ENCODE data around the gene KPNA1. TPM values are rescaled to one million over a fixed set of nuclear protein-coding genes. Genes with fewer than 3 reads are reported as not detected.

Gene KPNA1
- total and polyA plus RNA-seq, 2 of the 13 experiments (the other 11 are each of a cell fraction or from before 2014, with no cell fraction given): 15.4 to 30.0 TPM

DNA sequence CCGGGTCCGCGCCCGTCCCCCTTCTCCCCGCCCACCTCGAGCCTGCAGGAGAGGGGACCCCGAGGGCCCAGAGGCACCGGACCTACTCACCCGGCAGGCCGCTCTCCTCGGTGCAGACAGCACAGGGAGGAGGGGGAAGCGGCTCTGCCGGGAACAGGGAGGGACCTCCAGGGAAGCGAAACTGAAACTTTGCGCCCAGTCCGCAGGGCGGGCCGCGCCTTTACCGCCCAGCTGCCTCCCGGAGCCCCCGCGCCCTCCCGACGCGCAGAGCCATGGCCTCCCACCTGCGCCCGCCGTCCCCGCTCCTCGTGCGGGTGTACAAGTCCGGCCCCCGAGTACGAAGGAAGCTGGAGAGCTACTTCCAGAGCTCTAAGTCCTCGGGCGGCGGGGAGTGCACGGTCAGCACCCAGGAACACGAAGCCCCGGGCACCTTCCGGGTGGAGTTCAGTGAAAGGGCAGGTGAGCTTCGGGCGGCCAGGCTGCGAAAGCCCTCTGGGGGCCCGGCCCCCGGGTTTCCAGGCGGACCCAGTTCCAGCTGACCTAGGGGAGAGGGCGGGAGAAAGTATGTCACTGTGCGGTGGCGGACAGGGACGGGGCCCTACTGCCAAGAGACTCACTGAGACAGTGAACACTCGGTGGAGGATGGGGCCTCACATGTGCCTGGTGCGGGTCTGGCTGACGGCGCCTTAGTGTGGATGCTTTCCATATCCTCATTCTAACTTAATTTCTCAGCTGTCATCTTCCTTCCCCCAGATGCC, 49.6 kb upstream of the KPNA1 start, which contains the start of the genes DTX3L and PARP9 (continued):
- TF ChIP-seq, protein P1, sequence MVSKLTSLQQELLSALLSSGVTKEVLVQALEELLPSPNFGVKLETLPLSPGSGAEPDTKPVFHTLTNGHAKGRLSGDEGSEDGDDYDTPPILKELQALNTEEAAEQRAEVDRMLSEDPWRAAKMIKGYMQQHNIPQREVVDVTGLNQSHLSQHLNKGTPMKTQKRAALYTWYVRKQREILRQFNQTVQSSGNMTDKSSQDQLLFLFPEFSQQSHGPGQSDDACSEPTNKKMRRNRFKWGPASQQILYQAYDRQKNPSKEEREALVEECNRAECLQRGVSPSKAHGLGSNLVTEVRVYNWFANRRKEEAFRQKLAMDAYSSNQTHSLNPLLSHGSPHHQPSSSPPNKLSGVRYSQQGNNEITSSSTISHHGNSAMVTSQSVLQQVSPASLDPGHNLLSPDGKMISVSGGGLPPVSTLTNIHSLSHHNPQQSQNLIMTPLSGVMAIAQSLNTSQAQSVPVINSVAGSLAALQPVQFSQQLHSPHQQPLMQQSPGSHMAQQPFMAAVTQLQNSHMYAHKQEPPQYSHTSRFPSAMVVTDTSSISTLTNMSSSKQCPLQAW (CRISPR knock-in tag; IDR thresholded peaks at IDR 0.05): no peak
- TF ChIP-seq FOXJ3 (CRISPR knock-in tag; IDR thresholded peaks at IDR 0.05; ENCODE audit: borderline replicate concordance): no peak
- TF ChIP-seq, protein P2, sequence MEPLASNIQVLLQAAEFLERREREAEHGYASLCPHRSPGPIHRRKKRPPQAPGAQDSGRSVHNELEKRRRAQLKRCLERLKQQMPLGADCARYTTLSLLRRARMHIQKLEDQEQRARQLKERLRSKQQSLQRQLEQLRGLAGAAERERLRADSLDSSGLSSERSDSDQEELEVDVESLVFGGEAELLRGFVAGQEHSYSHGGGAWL (CRISPR knock-in tag; IDR thresholded peaks at IDR 0.05): peak; percentile 75
- no peak for TF ChIP-seq RBM22 (optimal IDR thresholded peaks at IDR 0.05; ENCODE audit: low read length)
- TF ChIP-seq, protein P3, sequence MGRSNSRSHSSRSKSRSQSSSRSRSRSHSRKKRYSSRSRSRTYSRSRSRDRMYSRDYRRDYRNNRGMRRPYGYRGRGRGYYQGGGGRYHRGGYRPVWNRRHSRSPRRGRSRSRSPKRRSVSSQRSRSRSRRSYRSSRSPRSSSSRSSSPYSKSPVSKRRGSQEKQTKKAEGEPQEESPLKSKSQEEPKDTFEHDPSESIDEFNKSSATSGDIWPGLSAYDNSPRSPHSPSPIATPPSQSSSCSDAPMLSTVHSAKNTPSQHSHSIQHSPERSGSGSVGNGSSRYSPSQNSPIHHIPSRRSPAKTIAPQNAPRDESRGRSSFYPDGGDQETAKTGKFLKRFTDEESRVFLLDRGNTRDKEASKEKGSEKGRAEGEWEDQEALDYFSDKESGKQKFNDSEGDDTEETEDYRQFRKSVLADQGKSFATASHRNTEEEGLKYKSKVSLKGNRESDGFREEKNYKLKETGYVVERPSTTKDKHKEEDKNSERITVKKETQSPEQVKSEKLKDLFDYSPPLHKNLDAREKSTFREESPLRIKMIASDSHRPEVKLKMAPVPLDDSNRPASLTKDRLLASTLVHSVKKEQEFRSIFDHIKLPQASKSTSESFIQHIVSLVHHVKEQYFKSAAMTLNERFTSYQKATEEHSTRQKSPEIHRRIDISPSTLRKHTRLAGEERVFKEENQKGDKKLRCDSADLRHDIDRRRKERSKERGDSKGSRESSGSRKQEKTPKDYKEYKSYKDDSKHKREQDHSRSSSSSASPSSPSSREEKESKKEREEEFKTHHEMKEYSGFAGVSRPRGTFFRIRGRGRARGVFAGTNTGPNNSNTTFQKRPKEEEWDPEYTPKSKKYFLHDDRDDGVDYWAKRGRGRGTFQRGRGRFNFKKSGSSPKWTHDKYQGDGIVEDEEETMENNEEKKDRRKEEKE (IDR thresholded peaks at IDR 0.05): no peak
- peak; percentile 80; the same call in 1 of the 2 replicates for TF ChIP-seq HES4 (CRISPR knock-in tag; IDR thresholded peaks at IDR 0.05; ENCODE audit: borderline replicate concordance)
- no peak for TF ChIP-seq SIN3B (IDR thresholded peaks at IDR 0.05; ENCODE audit: low read length)
- TF ChIP-seq ZNF83 (CRISPR knock-in tag; IDR thresholded peaks at IDR 0.05; ENCODE audit: borderline replicate concordance): no peak
- no peak for TF ChIP-seq ISX (CRISPR knock-in tag; conservative IDR thresholded peaks at IDR 0.05)
- TF ChIP-seq NFE2L2 (IDR thresholded peaks at IDR 0.05; ENCODE audit: low read length): no peak
- TF ChIP-seq, protein P4, sequence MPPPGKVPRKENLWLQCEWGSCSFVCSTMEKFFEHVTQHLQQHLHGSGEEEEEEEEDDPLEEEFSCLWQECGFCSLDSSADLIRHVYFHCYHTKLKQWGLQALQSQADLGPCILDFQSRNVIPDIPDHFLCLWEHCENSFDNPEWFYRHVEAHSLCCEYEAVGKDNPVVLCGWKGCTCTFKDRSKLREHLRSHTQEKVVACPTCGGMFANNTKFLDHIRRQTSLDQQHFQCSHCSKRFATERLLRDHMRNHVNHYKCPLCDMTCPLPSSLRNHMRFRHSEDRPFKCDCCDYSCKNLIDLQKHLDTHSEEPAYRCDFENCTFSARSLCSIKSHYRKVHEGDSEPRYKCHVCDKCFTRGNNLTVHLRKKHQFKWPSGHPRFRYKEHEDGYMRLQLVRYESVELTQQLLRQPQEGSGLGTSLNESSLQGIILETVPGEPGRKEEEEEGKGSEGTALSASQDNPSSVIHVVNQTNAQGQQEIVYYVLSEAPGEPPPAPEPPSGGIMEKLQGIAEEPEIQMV (CRISPR knock-in tag; IDR thresholded peaks at IDR 0.05; ENCODE audit: low read depth): no peak; the same call in 1 of the 2 replicates
- TF ChIP-seq ZNF101 (CRISPR knock-in tag; IDR thresholded peaks at IDR 0.05; ENCODE audit: borderline replicate concordance, low read depth): no peak
- no peak for TF ChIP-seq ZNF660 (CRISPR knock-in tag; IDR thresholded peaks at IDR 0.05; ENCODE audit: borderline replicate concordance, low read depth)
- TF ChIP-seq, protein P5, sequence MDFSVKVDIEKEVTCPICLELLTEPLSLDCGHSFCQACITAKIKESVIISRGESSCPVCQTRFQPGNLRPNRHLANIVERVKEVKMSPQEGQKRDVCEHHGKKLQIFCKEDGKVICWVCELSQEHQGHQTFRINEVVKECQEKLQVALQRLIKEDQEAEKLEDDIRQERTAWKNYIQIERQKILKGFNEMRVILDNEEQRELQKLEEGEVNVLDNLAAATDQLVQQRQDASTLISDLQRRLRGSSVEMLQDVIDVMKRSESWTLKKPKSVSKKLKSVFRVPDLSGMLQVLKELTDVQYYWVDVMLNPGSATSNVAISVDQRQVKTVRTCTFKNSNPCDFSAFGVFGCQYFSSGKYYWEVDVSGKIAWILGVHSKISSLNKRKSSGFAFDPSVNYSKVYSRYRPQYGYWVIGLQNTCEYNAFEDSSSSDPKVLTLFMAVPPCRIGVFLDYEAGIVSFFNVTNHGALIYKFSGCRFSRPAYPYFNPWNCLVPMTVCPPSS (IDR thresholded peaks at IDR 0.05): no peak
- TF ChIP-seq, protein P6, sequence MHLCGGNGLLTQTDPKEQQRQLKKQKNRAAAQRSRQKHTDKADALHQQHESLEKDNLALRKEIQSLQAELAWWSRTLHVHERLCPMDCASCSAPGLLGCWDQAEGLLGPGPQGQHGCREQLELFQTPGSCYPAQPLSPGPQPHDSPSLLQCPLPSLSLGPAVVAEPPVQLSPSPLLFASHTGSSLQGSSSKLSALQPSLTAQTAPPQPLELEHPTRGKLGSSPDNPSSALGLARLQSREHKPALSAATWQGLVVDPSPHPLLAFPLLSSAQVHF (CRISPR knock-in tag; IDR thresholded peaks at IDR 0.05): 0 out of 2 replicates have a peak, but pooled peaks have one; percentile 44
- TF ChIP-seq MTF1 (CRISPR knock-in tag; IDR thresholded peaks at IDR 0.05): peak; percentile 78; the same call in 1 of the 2 replicates
- TF ChIP-seq KLF6 (CRISPR knock-in tag; IDR thresholded peaks at IDR 0.05): peak; percentile 93
- no peak for TF ChIP-seq ZNF713 (CRISPR knock-in tag; IDR thresholded peaks at IDR 0.05)

Measured in HepG2 (cell line).